Brain microvascular endothelial cell (primary cell): ENCODE data around the gene KDELR1.

Experiments used
- DNase-seq: peaks from one replicate; pipeline ENCODE4 v3.0.0-alpha.2; 2020
- H3K27ac ChIP-seq: fragments of 250-450 bp; sonication (Bioruptor Pico); 2 replicates; pipeline ENCODE4 v1.5.1; 2020; ENCODE audit warnings: mild to moderate bottlenecking, moderate library complexity
- H3K27me3 ChIP-seq: fragments of 250-450 bp; sonication (Bioruptor Pico); replicated peaks from 2 replicates; pipeline ENCODE4 v1.5.1; 2020; ENCODE audit warnings: mild to moderate bottlenecking
- H3K36me3 ChIP-seq: fragments of 250-450 bp; sonication (Bioruptor Pico); replicated peaks from 2 replicates; pipeline ENCODE4 v1.5.1; 2020; ENCODE audit warnings: mild to moderate bottlenecking
- H3K4me3 ChIP-seq: 2 replicates; pipeline ENCODE4 v1.5.1; 2011; ENCODE audit warnings: low read depth, mild to moderate bottlenecking, control low read depth, low read length, moderate library complexity
- CTCF ChIP-seq: IDR thresholded peaks from 2 replicates; pipeline ENCODE4 v1.5.1; 2011; ENCODE audit warnings: low read depth, mild to moderate bottlenecking, moderate library complexity, low read length, control low read depth, inconsistent platforms; ENCODE audit errors: missing control alignments
- in situ Hi-C: cut with HindIII; loops from 2 replicates; pipeline ENCODE4 v1.10.0; 2017; ENCODE audit warnings: low sequenced_read_pairs, low pct_ligation_motif_present

Gene KDELR1

GRCh38 chr19:48419158-48419920 lies 28.0 kb upstream of the KDELR1 start:
- Histone ChIP-seq H3K4me3 (no peak overlapping the region), H3K27me3 (no peaks in the 10 kb centered on the region), H3K36me3 (no peaks in the 10 kb centered on the region), H3K27ac (no peak overlapping the region)
- in situ Hi-C loops, result no loop called here
- DNase-seq, result peak; percentile 32
- TF ChIP-seq CTCF, result no peak

- peak; percentile 32 for TF ChIP-seq CTCF
- H3K4me3 ChIP-seq, result no peak overlapping the region
Measured at GRCh38 chr19:48418317-48419064, 27.1 kb upstream of the KDELR1 start.

GRCh38 chr19:48417421-48417820 lies 26.1 kb upstream of the KDELR1 start:
- no peak overlapping the region for H3K27ac ChIP-seq
- no peaks in the 10 kb centered on the region for H3K27me3 ChIP-seq
- in situ Hi-C loops, result no loop called here
- no peak overlapping the region for H3K4me3 ChIP-seq
- H3K36me3 ChIP-seq, result no peaks in the 10 kb centered on the region
- no peak for DNase-seq
- TF ChIP-seq CTCF, result no peak

More at GRCh38 chr19:48418317-48419064, 27.1 kb upstream of the KDELR1 start:
- in situ Hi-C loops, result no loop called here
- H3K27ac ChIP-seq, result no peak overlapping the region
- no peak for DNase-seq
- H3K36me3 ChIP-seq, result no peaks in the 10 kb centered on the region
- H3K27me3 ChIP-seq, result no peaks in the 10 kb centered on the region

- Histone ChIP-seq H3K27me3 (no peaks in the 10 kb centered on the region), H3K36me3 (no peaks in the 10 kb centered on the region), H3K4me3 (peak overlapping the region; percentile 43), H3K27ac (no peak overlapping the region)
- TF ChIP-seq CTCF, result no peak
- no peak for DNase-seq
- in situ Hi-C loops, result no loop called here
Measured at GRCh38 chr19:48415806-48416221, 24.5 kb upstream of the KDELR1 start.

- Histone ChIP-seq H3K27ac (no peak overlapping the region), H3K36me3 (no peaks in the 10 kb centered on the region), H3K4me3 (peak overlapping the region; percentile 43), H3K27me3 (no peaks in the 10 kb centered on the region)
- in situ Hi-C loops, result no loop called here
- TF ChIP-seq CTCF, result no peak
- peak; percentile 65 for DNase-seq
Measured at GRCh38 chr19:48415395-48415794, 24.0 kb upstream of the KDELR1 start.
